PC-9 (cell line): ENCODE results near the gene ZNRF3. TPM values are rescaled to one million over a fixed set of nuclear protein-coding genes. Genes with fewer than 3 reads are reported as not detected.
"Not testable (repeated sequence)": the region's sequence is repeated elsewhere in the genome, so short reads cannot be mapped to it uniquely, and the experiment has no call there.

Experiments used
- BruUV-seq: library from RNA; stranded (reverse); fragments of 400-500 nt; replicated peaks from 2 replicates; lab custom pipeline; 2021; lab: Mats Ljungman, UMichigan
- CTCF ChIA-PET: fragments of 300-600 bp; sonication (Branson Sonifier 250); formaldehyde crosslinking; loops from one replicate; lab custom pipeline; 2022; ENCODE audit warnings: antibody characterized with exemption; lab: Charles Lee
- POLR2A ChIA-PET: fragments of 300-600 bp; sonication (Branson Sonifier 250); formaldehyde crosslinking; loops from one replicate; lab custom pipeline; 2022; ENCODE audit warnings: antibody characterized with exemption; ENCODE audit not compliant: unreplicated experiment; lab: Charles Lee
- DNase-seq, 2 experiments: peaks; one replicate each; pipeline versions ENCODE4 v3.0.0 to v3.0.0-alpha.2; 2015 to 2022; ENCODE audit warnings: mixed read lengths in 1 of 2
- H2AFZ ChIP-seq: fragments of 200-600 bp; sonication (generic); 2 replicates; pipeline ENCODE4 v1.8.1; 2017; ENCODE audit warnings: antibody characterized with exemption
- H3F3A ChIP-seq: fragments of 200-600 bp; sonication (generic); 2 replicates; pipeline ENCODE4 v1.8.1; 2017; ENCODE audit warnings: antibody characterized with exemption, mild to moderate bottlenecking, low read depth; ENCODE audit not compliant: insufficient read depth
- H3K27ac ChIP-seq: fragments of 200-600 bp; sonication (generic); 2 replicates; pipeline ENCODE4 v1.6.1; 2016; ENCODE audit warnings: mixed run types
- H3K27me3 ChIP-seq: fragments of 200-600 bp; sonication (generic); 2 replicates; pipeline ENCODE4 v1.6.1; 2016; ENCODE audit warnings: low read depth, mixed run types; ENCODE audit not compliant: insufficient read depth
- H3K36me3 ChIP-seq: fragments of 200-600 bp; sonication (generic); 2 replicates; pipeline ENCODE4 v1.6.1; 2016; ENCODE audit warnings: low read depth, mixed run types
- H3K4me1 ChIP-seq: fragments of 200-600 bp; sonication (generic); replicated peaks from 2 replicates; pipeline ENCODE4 v1.6.1; 2016; ENCODE audit warnings: mixed run types; ENCODE audit not compliant: insufficient read depth
- H3K4me2 ChIP-seq: fragments of 200-600 bp; sonication (generic); 2 replicates; pipeline ENCODE4 v1.6.1; 2017; ENCODE audit warnings: mixed run types
- H3K4me3 ChIP-seq: fragments of 200-600 bp; sonication (generic); 2 replicates; pipeline ENCODE4 v1.6.1; 2016; ENCODE audit warnings: mixed run types
- H3K79me2 ChIP-seq: fragments of 200-600 bp; sonication (generic); 2 replicates; pipeline ENCODE4 v1.6.1; 2017; ENCODE audit warnings: low read depth, mixed run types
- H3K9me2 ChIP-seq: fragments of 200-600 bp; sonication (generic); 2 replicates; pipeline ENCODE4 v1.8.1; 2017; ENCODE audit warnings: mild to moderate bottlenecking; ENCODE audit not compliant: insufficient read depth
- H3K9me3 ChIP-seq: fragments of 200-600 bp; sonication (generic); 2 replicates; pipeline ENCODE4 v1.8.1; 2016; ENCODE audit warnings: low read depth; ENCODE audit not compliant: insufficient read depth
- H4K20me1 ChIP-seq: fragments of 200-600 bp; sonication (generic); 2 replicates; pipeline ENCODE4 v1.8.1; 2017; ENCODE audit not compliant: insufficient read depth
- CTCF ChIP-seq: fragments of 200-600 bp; sonication (generic); conservative IDR thresholded peaks from 2 replicates; pipeline ENCODE4 v1.6.1; 2017; ENCODE audit warnings: mixed run types, antibody characterized with exemption, mild to moderate bottlenecking, moderate library complexity
- EZH2 ChIP-seq: fragments of 200-600 bp; sonication (generic); IDR thresholded peaks from 2 replicates; pipeline ENCODE4 v1.8.0; 2017; ENCODE audit warnings: antibody characterized with exemption, low read depth
- intact Hi-C: fragments of 100-400 bp; cut with micrococcal nuclease; formaldehyde crosslinking; loops from one replicate; pipeline ENCODE4 v1.10.0; 2022; ENCODE audit not compliant: unreplicated experiment
- total RNA-seq: library from RNA; stranded (reverse); gene quantifications from 2 replicates; pipeline ENCODE4 v1.2.3, GENCODE V29; 2021

The ZNRF3 gene
- total RNA-seq, 1 experiment from 2014 or later: 5.2 TPM

GRCh38 chr22:28857288-28857687, 26.1 kb upstream of the ZNRF3 start:
- Histone ChIP-seq H3F3A (no peaks in the 10 kb centered on the region), H3K4me1 (no peaks in the 10 kb centered on the region), H4K20me1 (no peaks in the 10 kb centered on the region), H2AFZ (no peak overlapping the region), H3K27ac (no peak overlapping the region), H3K36me3 (no peaks in the 10 kb centered on the region), H3K4me3 (no peak overlapping the region), H3K27me3 (no peaks in the 10 kb centered on the region), H3K9me3 (no peaks in the 10 kb centered on the region), H3K9me2 (no peaks in the 10 kb centered on the region), H3K4me2 (no peak overlapping the region), H3K79me2 (no peaks in the 10 kb centered on the region)
- POLR2A ChIA-PET: no interaction called here
- no peak for DNase-seq
- TF ChIP-seq CTCF: no peak
- no peak for TF ChIP-seq EZH2
- CTCF ChIA-PET: no interaction called here
- intact Hi-C loops: loop anchor here (10.0 kb wide), 1 partner anchor 388 kb away; no protein-coding TSS in a partner anchor
- BruUV-seq: no TSS peak

- CTCF ChIA-PET: no interaction called here
- Histone ChIP-seq H2AFZ (no peak overlapping the region), H3K79me2 (no peaks in the 10 kb centered on the region), H3K9me3 (no peaks in the 10 kb centered on the region), H3K4me1 (no peaks in the 10 kb centered on the region), H3K27ac (no peak overlapping the region), H3K36me3 (no peaks in the 10 kb centered on the region), H3K4me3 (no peak overlapping the region), H3K4me2 (no peak overlapping the region), H3K9me2 (no peaks in the 10 kb centered on the region), H3K27me3 (no peaks in the 10 kb centered on the region), H4K20me1 (no peaks in the 10 kb centered on the region), H3F3A (no peaks in the 10 kb centered on the region)
- intact Hi-C loops: no loop called here
- no TSS peak for BruUV-seq
- no peak for DNase-seq
- TF ChIP-seq EZH2: no peak
- no peak for TF ChIP-seq CTCF
- POLR2A ChIA-PET: no interaction called here
Measured at GRCh38 chr22:28864878-28865596, 18.3 kb upstream of the ZNRF3 start.

- intact Hi-C loops: no loop called here
- Histone ChIP-seq H3K27ac (no peak overlapping the region), H3K9me2 (no peaks in the 10 kb centered on the region; the same call in 1 of the 2 replicates), H3K79me2 (no peaks in the 10 kb centered on the region), H3K27me3 (no peaks in the 10 kb centered on the region), H3K4me3 (no peak overlapping the region), H3K4me2 (no peak overlapping the region), H2AFZ (no peak overlapping the region), H3K36me3 (no peaks in the 10 kb centered on the region), H4K20me1 (no peaks in the 10 kb centered on the region), H3F3A (no peaks in the 10 kb centered on the region), H3K4me1 (no peaks in the 10 kb centered on the region), H3K9me3 (no peaks in the 10 kb centered on the region)
- POLR2A ChIA-PET: no interaction called here
- TF ChIP-seq CTCF (no peak), EZH2 (no peak)
- CTCF ChIA-PET: no interaction called here
- no TSS peak for BruUV-seq
- no peak for DNase-seq
Measured at GRCh38 chr22:28867191-28867590, 16.2 kb upstream of the ZNRF3 start.

- POLR2A ChIA-PET, BruUV-seq, H3K9me3 ChIP-seq, H4K20me1 ChIP-seq, H3K27ac ChIP-seq, CTCF ChIA-PET, H3K4me3 ChIP-seq, H2AFZ ChIP-seq, H3K36me3 ChIP-seq, H3K79me2 ChIP-seq, DNase-seq, intact Hi-C loops, H3K4me1 ChIP-seq, H3K4me2 ChIP-seq, H3F3A ChIP-seq, H3K9me2 ChIP-seq, H3K27me3 ChIP-seq: not testable (repeated sequence)
Measured at GRCh38 chr22:28868389-28868788, 15.0 kb upstream of the ZNRF3 start.
